OCI-LY7 (cell line): ENCODE data around the gene JPH3. TPM values are rescaled to one million over a fixed set of nuclear protein-coding genes. Genes with fewer than 3 reads are reported as not detected.

Experiments
- BruUV-seq: library from RNA; stranded (reverse); fragments of 400-500 nt; replicated peaks from 2 replicates; lab custom pipeline; 2021; lab: Mats Ljungman, UMichigan
- CTCF ChIA-PET: fragments of 300-600 bp; sonication (Branson Sonifier 250); formaldehyde crosslinking; loops from one replicate; lab custom pipeline; 2022; ENCODE audit warnings: antibody characterized with exemption; ENCODE audit not compliant: unreplicated experiment; lab: Charles Lee
- POLR2A ChIA-PET: fragments of 300-600 bp; sonication (Branson Sonifier 250); formaldehyde crosslinking; loops from one replicate; lab custom pipeline; 2022; ENCODE audit warnings: antibody characterized with exemption; lab: Charles Lee
- DNase-seq: peaks from one replicate; pipeline ENCODE4 v3.0.0-alpha.2; 2015; ENCODE audit warnings: low spot score
- H2AFZ ChIP-seq: fragments of 200-600 bp; sonication (generic), shearing (Covaris generic); 2 replicates; pipeline ENCODE4 v1.6.1; 2014; ENCODE audit warnings: mild to moderate bottlenecking, antibody characterized with exemption, low read length, moderate library complexity
- H3K27ac ChIP-seq: fragments of 200-600 bp; sonication (generic); 2 replicates; pipeline ENCODE4 v1.5.1; 2014; ENCODE audit warnings: mixed run types, low read depth, mild to moderate bottlenecking, moderate library complexity, low read length, inconsistent platforms; ENCODE audit not compliant: poor library complexity, severe bottlenecking
- H3K36me3 ChIP-seq: fragments of 200-600 bp; sonication (generic); 2 replicates; pipeline ENCODE4 v1.6.1; 2014; ENCODE audit warnings: mild to moderate bottlenecking, antibody characterized with exemption, low read length, moderate library complexity, mixed read lengths; ENCODE audit not compliant: insufficient read depth
- H3K4me1 ChIP-seq: fragments of 200-600 bp; sonication (generic); 2 replicates; pipeline ENCODE4 v1.5.1; 2014; ENCODE audit warnings: mild to moderate bottlenecking, low read length; ENCODE audit not compliant: insufficient read depth, poor library complexity, severe bottlenecking
- H3K4me2 ChIP-seq: fragments of 200-600 bp; sonication (generic); 2 replicates; pipeline ENCODE4 v1.6.1; 2014; ENCODE audit warnings: mild to moderate bottlenecking, low read length
- H3K4me3 ChIP-seq: fragments of 200-600 bp; sonication (generic); 2 replicates; pipeline ENCODE4 v1.5.1; 2014; ENCODE audit warnings: mild to moderate bottlenecking, low read depth, low read length; ENCODE audit not compliant: poor library complexity, severe bottlenecking
- H3K79me2 ChIP-seq: fragments of 200-600 bp; sonication (generic); 2 replicates; pipeline ENCODE4 v1.6.1; 2016; ENCODE audit warnings: low read depth, mild to moderate bottlenecking, low read length, moderate library complexity, mixed read lengths; ENCODE audit not compliant: insufficient read depth
- H3K9me2 ChIP-seq: fragments of 200-600 bp; sonication (generic); 2 replicates; pipeline ENCODE4 v1.6.1; 2016; ENCODE audit warnings: mild to moderate bottlenecking, low read length, mixed read lengths; ENCODE audit not compliant: insufficient read depth
- H3K9me3 ChIP-seq: fragments of 200-600 bp; sonication (generic); 2 replicates; pipeline ENCODE4 v1.6.1; 2014; ENCODE audit warnings: mild to moderate bottlenecking, mixed run types, low read length, mixed read lengths
- H4K20me1 ChIP-seq: fragments of 200-600 bp; sonication (generic); 2 replicates; pipeline ENCODE4 v1.6.1; 2014; ENCODE audit warnings: mild to moderate bottlenecking, antibody characterized with exemption, low read length, moderate library complexity, mixed read lengths; ENCODE audit not compliant: insufficient read depth
- EZH2phosphoT487 ChIP-seq: fragments of 200-600 bp; sonication (generic); IDR thresholded peaks from 2 replicates; pipeline ENCODE4 v1.6.1; 2018; ENCODE audit warnings: low read depth, borderline replicate concordance, mild to moderate bottlenecking, mixed run types, antibody characterized with exemption, low read length, moderate library complexity, mixed read lengths
- intact Hi-C: fragments of 100-400 bp; cut with micrococcal nuclease; formaldehyde crosslinking; loops from one replicate; pipeline ENCODE4 v1.10.0; 2022; ENCODE audit not compliant: unreplicated experiment
- total RNA-seq, 2 experiments: library from RNA; depleted of rRNA in 1 of 2; stranded (reverse); fragments of >200 nt in 1 of 2; shearing (Covaris generic) in 1 of 2; gene quantifications; 2 replicates each; pipeline ENCODE4 v1.2.3, GENCODE V29; 2014 to 2022
- TF ChIP-seq, protein P1 (sequence below): fragments of 200-600 bp; sonication (generic); conservative IDR thresholded peaks from 2 replicates; pipeline ENCODE4 v1.5.1; 2014; ENCODE audit warnings: mild to moderate bottlenecking, antibody characterized with exemption, low read length, moderate library complexity, mixed read lengths

JPH3 gene
- total RNA-seq, 2 experiments from 2014 or later = not detected

GRCh38 chr16:87593710-87594258, 8.5 kb upstream of the JPH3 start:
- Histone ChIP-seq H3K36me3 (no peaks in the 10 kb centered on the region), H3K9me2 (no peaks in the 10 kb centered on the region), H3K4me1 (no peaks in the 10 kb centered on the region), H3K4me3 (no peak overlapping the region), H2AFZ (no peak overlapping the region), H3K9me3 (no peaks in the 10 kb centered on the region), H3K4me2 (no peak overlapping the region), H3K79me2 (no peaks in the 10 kb centered on the region), H4K20me1 (no peaks in the 10 kb centered on the region), H3K27ac (no peak overlapping the region)
- DNase-seq = no peak
- POLR2A ChIA-PET = no interaction called here
- no TSS peak for BruUV-seq
- intact Hi-C loops = no loop called here
- CTCF ChIA-PET = no interaction called here
- TF ChIP-seq EZH2phosphoT487 = no peak
- TF ChIP-seq, protein P1, sequence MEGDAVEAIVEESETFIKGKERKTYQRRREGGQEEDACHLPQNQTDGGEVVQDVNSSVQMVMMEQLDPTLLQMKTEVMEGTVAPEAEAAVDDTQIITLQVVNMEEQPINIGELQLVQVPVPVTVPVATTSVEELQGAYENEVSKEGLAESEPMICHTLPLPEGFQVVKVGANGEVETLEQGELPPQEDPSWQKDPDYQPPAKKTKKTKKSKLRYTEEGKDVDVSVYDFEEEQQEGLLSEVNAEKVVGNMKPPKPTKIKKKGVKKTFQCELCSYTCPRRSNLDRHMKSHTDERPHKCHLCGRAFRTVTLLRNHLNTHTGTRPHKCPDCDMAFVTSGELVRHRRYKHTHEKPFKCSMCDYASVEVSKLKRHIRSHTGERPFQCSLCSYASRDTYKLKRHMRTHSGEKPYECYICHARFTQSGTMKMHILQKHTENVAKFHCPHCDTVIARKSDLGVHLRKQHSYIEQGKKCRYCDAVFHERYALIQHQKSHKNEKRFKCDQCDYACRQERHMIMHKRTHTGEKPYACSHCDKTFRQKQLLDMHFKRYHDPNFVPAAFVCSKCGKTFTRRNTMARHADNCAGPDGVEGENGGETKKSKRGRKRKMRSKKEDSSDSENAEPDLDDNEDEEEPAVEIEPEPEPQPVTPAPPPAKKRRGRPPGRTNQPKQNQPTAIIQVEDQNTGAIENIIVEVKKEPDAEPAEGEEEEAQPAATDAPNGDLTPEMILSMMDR = no peak

- no peaks in the 10 kb centered on the region for H3K79me2 ChIP-seq
- H4K20me1 ChIP-seq = no peaks in the 10 kb centered on the region
- H3K9me2 ChIP-seq = no peaks in the 10 kb centered on the region
- no peak overlapping the region for H3K4me3 ChIP-seq
- no peaks in the 10 kb centered on the region for H3K36me3 ChIP-seq
- no peaks in the 10 kb centered on the region for H3K4me1 ChIP-seq
- TF ChIP-seq, protein P1 = no peak
- TF ChIP-seq EZH2phosphoT487 = no peak
- no TSS peak for BruUV-seq
- no peak for DNase-seq
- POLR2A ChIA-PET = no interaction called here
- no peak overlapping the region for H3K4me2 ChIP-seq
- H3K9me3 ChIP-seq = no peaks in the 10 kb centered on the region
- CTCF ChIA-PET = no interaction called here
- H3K27ac ChIP-seq = no peak overlapping the region
- H2AFZ ChIP-seq = no peak overlapping the region
- intact Hi-C loops = no loop called here
Measured at GRCh38 chr16:87595712-87596111, 6.6 kb upstream of the JPH3 start.

DNA sequence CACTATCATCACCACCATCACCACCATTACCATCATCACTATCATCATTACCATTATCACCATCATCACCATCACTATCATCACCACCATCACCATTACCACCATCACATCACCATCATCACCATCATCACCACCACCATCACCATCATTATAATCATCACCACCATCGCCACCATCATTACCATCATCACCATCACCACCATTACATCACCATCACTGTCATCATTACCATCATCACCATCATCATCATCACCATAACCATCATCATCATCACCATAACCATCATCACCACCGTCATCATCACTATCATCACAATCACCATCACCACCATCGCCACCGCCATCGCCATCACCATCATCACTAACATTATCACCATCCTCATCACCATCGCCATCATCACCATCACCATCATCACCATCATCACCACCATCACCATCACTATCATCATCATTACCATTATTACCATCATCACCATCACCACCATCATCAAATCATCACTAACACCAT, 4.9 kb upstream of the JPH3 start:
- no peaks in the 10 kb centered on the region for H4K20me1 ChIP-seq
- H3K4me2 ChIP-seq = no peak overlapping the region
- no peak overlapping the region for H3K27ac ChIP-seq
- intact Hi-C loops = no loop called here
- H3K4me3 ChIP-seq = no peak overlapping the region
- no peak overlapping the region for H2AFZ ChIP-seq
- H3K4me1 ChIP-seq = no peaks in the 10 kb centered on the region
- no peak for TF ChIP-seq EZH2phosphoT487
- TF ChIP-seq, protein P1 = no peak
- H3K9me2 ChIP-seq = no peaks in the 10 kb centered on the region
- ChIA-PET CTCF (no interaction called here), POLR2A (no interaction called here)
- H3K9me3 ChIP-seq = no peaks in the 10 kb centered on the region
- H3K79me2 ChIP-seq = no peaks in the 10 kb centered on the region
- no TSS peak for BruUV-seq
- no peaks in the 10 kb centered on the region for H3K36me3 ChIP-seq
- DNase-seq = no peak
